Body of pancreas (tissue), 4 donors: Measurements from ENCODE around the gene DYRK3.

ENCODE experiments used
- CTCF ChIP-seq, 7 experiments: fragments of 450-650 bp in 4 of 7; fragments of 200-600 bp in 3 of 7; sonication (generic) in 3 of 7; IDR thresholded peaks; one replicate each; pipeline ENCODE4 v1.5.1; 2016 to 2019; ENCODE audit warnings: antibody characterized with exemption in 7 of 7
- POLR2A ChIP-seq, 3 donors: fragments of 450-650 bp; IDR thresholded peaks; one replicate each; pipeline ENCODE4 v1.6.1; 2016; ENCODE audit warnings: antibody characterized with exemption in 3 of 3, mild to moderate bottlenecking in 2 of 3

- TF ChIP-seq CTCF (IDR thresholded peaks at IDR 0.05) (no peak), POLR2A (IDR thresholded peaks at IDR 0.05) (no peak)
These were observed 20.1 kb downstream of the DYRK3 start for GRCh38 chr1:206655471-206655882.
